HG02884 (cell line): ENCODE measurements around the gene CAND2.

Experiments used
- ATAC-seq: cut with Tn5 transposase; IDR thresholded peaks from one replicate; pipeline ENCODE4 v1.9.1; 2021; ENCODE audit warnings: mild to moderate bottlenecking, moderate library complexity; ENCODE audit not compliant: unreplicated experiment

Gene CAND2

GRCh38 chr3:12882336-12883310 is 86.1 kb downstream of the CAND2 start:
- no peak for ATAC-seq

GRCh38 chr3:12884186-12884680 is 87.8 kb downstream of the CAND2 start:
- no peak for ATAC-seq
